ENCODE results near the gene UNC79.

Gene UNC79

GRCh38 chr14:93643676-93644075 is 212.9 kb downstream of the UNC79 start:
- ChIA-PET CTCF (interaction anchor here (2.4 kb wide), 1 partner anchor 259 kb away, joined by 7 read pairs; no protein-coding TSS in a partner anchor), POLR2A (no interaction called here)
- H3K9me3 ChIP-seq (ENCODE audit: control insufficient read depth, insufficient read depth, low read depth, low read length), result no peaks in the 10 kb centered on the region
- H3K4me1 ChIP-seq (ENCODE audit: control insufficient read depth, insufficient read depth, low read length), result no peaks in the 10 kb centered on the region
- no peak overlapping the region for H3K4me3 ChIP-seq (ENCODE audit: low read depth, low read length)
- H3K27ac ChIP-seq (ENCODE audit: extremely low read depth, low read depth, low read length), result no peak overlapping the region
- H3K36me3 ChIP-seq (ENCODE audit: control insufficient read depth in 2 of 2, insufficient read depth in 1 of 2, low read length in 2 of 2), result no peaks in the 10 kb centered on the region
- no peak for TF ChIP-seq KLF7 (tag by site-specific recombination; IDR thresholded peaks at IDR 0.05; ENCODE audit: borderline replicate concordance)
- TF ChIP-seq OSR2 (tag by site-specific recombination; IDR thresholded peaks at IDR 0.05), result no peak
- no peak for TF ChIP-seq ZNF596 (tag by site-specific recombination; IDR thresholded peaks at IDR 0.05)
- TF ChIP-seq SP3 (tag by site-specific recombination; IDR thresholded peaks at IDR 0.05), result no peak
- TF ChIP-seq ZNF623 (tag by site-specific recombination; IDR thresholded peaks at IDR 0.05), result no peak

- Histone ChIP-seq H3K4me1 (ENCODE audit: control insufficient read depth, insufficient read depth, low read length) (no peaks in the 10 kb centered on the region), H3K36me3 (ENCODE audit: control insufficient read depth in 2 of 2, insufficient read depth in 1 of 2, low read length in 2 of 2) (no peaks in the 10 kb centered on the region), H3K4me3 (ENCODE audit: low read depth, low read length) (no peak overlapping the region), H3K27ac (ENCODE audit: extremely low read depth, low read depth, low read length) (no peak overlapping the region), H3K9me3 (ENCODE audit: control insufficient read depth, insufficient read depth, low read depth, low read length) (no peaks in the 10 kb centered on the region; the same call in 1 of the 2 replicates)
- CTCF ChIA-PET, result interaction anchor here (0.6 to 2.5 kb wide), 5 partner anchors 10 to 467 kb away, joined by 3 to 12 read pairs (median 6); no protein-coding TSS in a partner anchor
- POLR2A ChIA-PET, result interaction anchor here (0.5 kb wide), 1 partner anchor 92 kb away, joined by 3 read pairs; no protein-coding TSS in a partner anchor
- TF ChIP-seq ZNF518A (tag by site-specific recombination; conservative IDR thresholded peaks at IDR 0.05; ENCODE audit: low read depth) (no peak), ZNF138 (tag by site-specific recombination; IDR thresholded peaks at IDR 0.05; ENCODE audit: borderline replicate concordance) (no peak)
Measured at GRCh38 chr14:93645200-93645599, 214.5 kb downstream of the UNC79 start.

- no peaks in the 10 kb centered on the region for H3K36me3 ChIP-seq (ENCODE audit: control insufficient read depth in 2 of 2, insufficient read depth in 1 of 2, low read length in 2 of 2)
- CTCF ChIA-PET, result interaction anchor here (0.6 to 1.8 kb wide), 3 partner anchors 10 to 844 kb away, joined by 3 to 6 read pairs (median 3); no protein-coding TSS in a partner anchor
- no peaks in the 10 kb centered on the region; the same call in 1 of the 2 replicates for H3K9me3 ChIP-seq (ENCODE audit: control insufficient read depth, insufficient read depth, low read depth, low read length)
- no peak overlapping the region for H3K4me3 ChIP-seq (ENCODE audit: low read depth, low read length)
- POLR2A ChIA-PET, result no interaction called here
- H3K27ac ChIP-seq (ENCODE audit: extremely low read depth, low read depth, low read length), result no peak overlapping the region
- no peaks in the 10 kb centered on the region for H3K4me1 ChIP-seq (ENCODE audit: control insufficient read depth, insufficient read depth, low read length)
- TF ChIP-seq ZNF660 (tag by site-specific recombination; IDR thresholded peaks at IDR 0.05) (no peak), ZFHX2 (tag by site-specific recombination; conservative IDR thresholded peaks at IDR 0.05) (peak; percentile 78), ZNF112 (tag by site-specific recombination; IDR thresholded peaks at IDR 0.05) (no peak), ZNF560 (tag by site-specific recombination; IDR thresholded peaks at IDR 0.05; ENCODE audit: borderline replicate concordance) (peak; percentile 13; the same call in 1 of the 2 replicates), ZNF292 (tag by site-specific recombination; IDR thresholded peaks at IDR 0.05; ENCODE audit: borderline replicate concordance, low read depth) (no peak), ZNF366 (tag by site-specific recombination; conservative IDR thresholded peaks at IDR 0.05) (no peak), EGR2 (tag by site-specific recombination; IDR thresholded peaks at IDR 0.05; ENCODE audit: low read depth) (peak; percentile 81), ZNF610 (tag by site-specific recombination; IDR thresholded peaks at IDR 0.05; ENCODE audit: borderline replicate concordance) (no peak), BCL11B (tag by site-specific recombination; IDR thresholded peaks at IDR 0.05; ENCODE audit: low read depth) (no peak), CTCF (tag by site-specific recombination; IDR thresholded peaks at IDR 0.05) (peak; percentile 50; the same call in 1 of the 2 replicates), ZNF10 (tag by site-specific recombination; IDR thresholded peaks at IDR 0.05) (no peak), ZNF654 (tag by site-specific recombination; IDR thresholded peaks at IDR 0.05; ENCODE audit: low read depth) (peak; percentile 48)
Measured at GRCh38 chr14:93648440-93649168, 217.9 kb downstream of the UNC79 start.

Data from HEK293 (cell line).